ENCODE results near the gene CCDC112. TPM values are rescaled to one million over a fixed set of nuclear protein-coding genes. Genes with fewer than 3 reads are reported as not detected.
"Not testable (repeated sequence)": the region's sequence is repeated elsewhere in the genome, so short reads cannot be mapped to it uniquely, and the experiment has no call there.

CCDC112 gene
- total RNA-seq, 1 experiment from 2014 or later: 13.0 TPM

DNA sequence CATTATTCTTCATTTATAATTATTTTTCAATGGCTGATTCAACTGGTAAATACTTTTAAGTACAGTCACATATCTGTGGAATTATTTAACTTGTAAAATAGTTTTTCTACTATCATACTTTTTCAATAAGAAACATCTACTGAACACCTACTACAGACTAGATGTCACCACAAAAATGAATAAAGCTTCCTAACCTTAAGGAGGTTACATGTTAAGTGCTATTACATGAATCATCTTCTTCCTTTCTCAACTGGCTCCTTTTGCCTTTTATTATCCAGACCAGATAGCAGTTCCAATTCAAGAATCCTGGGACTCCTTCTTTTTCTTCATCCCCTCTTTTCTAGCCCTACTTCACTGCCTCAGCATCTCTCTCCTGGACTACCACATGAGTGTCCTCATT is 38.5 kb downstream of the CCDC112 start:
- H2BK120ac ChIP-seq (ENCODE audit: low read depth, low read length, poor library complexity, severe bottlenecking): no peak overlapping the region
- no peaks in the 10 kb centered on the region for H3K9me3 Mint-ChIP-seq
- no peak overlapping the region for H3K27ac ChIP-seq (ENCODE audit: insufficient read length, low read depth, low read length)
- no peak overlapping the region for H3K56ac ChIP-seq (ENCODE audit: insufficient read length, low read depth, low read length)
- no peak overlapping the region for H3K23ac ChIP-seq (ENCODE audit: insufficient read length, low read depth, low read length)
- no peaks in the 10 kb centered on the region for H3K27me3 ChIP-seq (ENCODE audit: insufficient read depth, low read length)
- no peak overlapping the region for H2AFZ ChIP-seq (ENCODE audit: low read length)
- no peak overlapping the region for H4K8ac ChIP-seq (replicated peaks; ENCODE audit: insufficient read length, low read depth, low read length)
- no peak overlapping the region for H3K18ac ChIP-seq (ENCODE audit: insufficient read length, low read depth, low read length)
- no peaks in the 10 kb centered on the region for H4K20me1 ChIP-seq (ENCODE audit: control insufficient read depth, insufficient read depth, insufficient read length)
- H3K4me3 Mint-ChIP-seq: no peak overlapping the region
- H3K4me1 Mint-ChIP-seq: peaks cover 11 to 15% of the 10 kb centered on the region in 2 experiments
- no peaks in the 10 kb centered on the region for H3K9me3 ChIP-seq (ENCODE audit: control insufficient read depth, low read depth, low read length)
- H2BK12ac ChIP-seq (ENCODE audit: insufficient read length, low read depth, low read length): no peak overlapping the region
- H3K14ac ChIP-seq (ENCODE audit: insufficient read depth, low read length): no peak overlapping the region
- H3K27ac Mint-ChIP-seq: no peak overlapping the region
- H4K91ac ChIP-seq (ENCODE audit: insufficient read length, low read depth, low read length): no peak overlapping the region
- no peaks in the 10 kb centered on the region for H3K36me3 Mint-ChIP-seq (ENCODE audit: insufficient read depth in 1 of 3, low read depth in 3 of 3)
- H3K9ac ChIP-seq (ENCODE audit: extremely low read depth, insufficient read length, low read length): no peak overlapping the region
- no peak overlapping the region for H2BK5ac ChIP-seq (ENCODE audit: insufficient read length, low read length)
- no peaks in the 10 kb centered on the region; the same call in 1 of the 2 replicates for H3K27me3 Mint-ChIP-seq (ENCODE audit: low read depth)
- H3K4me2 ChIP-seq (ENCODE audit: insufficient read depth, insufficient read length, low read length): no peak overlapping the region
- H3K79me2 ChIP-seq (ENCODE audit: insufficient read depth, low read length): peaks cover 14% of the 10 kb centered on the region; the same call in 1 of the 2 replicates
- H3K4me1 ChIP-seq (ENCODE audit: insufficient read depth, low read length): no peaks in the 10 kb centered on the region
- H2BK20ac ChIP-seq (ENCODE audit: low read depth, low read length, poor library complexity, severe bottlenecking): no peak overlapping the region
- no peak for TF ChIP-seq CTCF (conservative IDR thresholded peaks at IDR 0.05)
- no peak overlapping the region for H3T11ph ChIP-seq (ENCODE audit: low read length)
- H2BK15ac ChIP-seq (ENCODE audit: low read depth, low read length): no peak overlapping the region
- no peaks in the 10 kb centered on the region for H3K79me1 ChIP-seq (ENCODE audit: insufficient read depth, low read depth, low read length, poor library complexity, severe bottlenecking)
- H4K5ac ChIP-seq (ENCODE audit: insufficient read length, low read depth, low read length): no peak overlapping the region
- no peak for DNase-seq
- no peak overlapping the region for H2AK5ac ChIP-seq (ENCODE audit: insufficient read length, low read length)
- H3K4ac ChIP-seq (ENCODE audit: low read depth, low read length): no peak overlapping the region
- H3K23me2 ChIP-seq (ENCODE audit: insufficient read length, low read depth, low read length, poor library complexity, severe bottlenecking): peaks cover 6% of the 10 kb centered on the region

DNA sequence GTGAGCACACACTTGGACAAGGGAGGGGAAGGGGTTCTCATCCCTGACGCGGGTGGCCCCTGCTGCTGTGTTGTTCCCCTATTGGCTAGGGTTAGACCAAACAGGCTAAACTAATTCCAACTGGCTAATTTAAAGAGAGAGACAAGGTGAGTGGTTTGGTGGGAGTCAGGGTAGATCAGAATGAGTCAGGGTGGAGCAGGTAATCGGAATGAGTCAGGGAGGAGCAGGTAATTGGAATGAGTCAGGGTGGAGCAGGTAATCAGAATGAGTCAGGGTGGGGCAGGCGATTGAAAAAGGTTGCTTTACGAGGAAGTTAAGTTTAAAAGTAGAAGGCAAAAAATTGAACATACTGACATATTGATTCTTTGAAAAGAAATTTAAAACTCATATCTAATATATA is 47.1 kb downstream of the CCDC112 start:
- not testable (repeated sequence) for H3K23ac ChIP-seq (ENCODE audit: insufficient read length, low read depth, low read length); H4K8ac ChIP-seq (replicated peaks; ENCODE audit: insufficient read length, low read depth, low read length); H2BK120ac ChIP-seq (ENCODE audit: low read depth, low read length, poor library complexity, severe bottlenecking); H3K9ac ChIP-seq (ENCODE audit: extremely low read depth, insufficient read length, low read length); H2BK15ac ChIP-seq (ENCODE audit: low read depth, low read length); H3K9me3 ChIP-seq (ENCODE audit: control insufficient read depth, low read depth, low read length); H3K9me3 Mint-ChIP-seq; H3K4me1 ChIP-seq (ENCODE audit: insufficient read depth, low read length); H2BK12ac ChIP-seq (ENCODE audit: insufficient read length, low read depth, low read length); H3T11ph ChIP-seq (ENCODE audit: low read length); DNase-seq; H3K79me1 ChIP-seq (ENCODE audit: insufficient read depth, low read depth, low read length, poor library complexity, severe bottlenecking); H3K56ac ChIP-seq (ENCODE audit: insufficient read length, low read depth, low read length); H3K18ac ChIP-seq (ENCODE audit: insufficient read length, low read depth, low read length); H3K4me2 ChIP-seq (ENCODE audit: insufficient read depth, insufficient read length, low read length); H3K4ac ChIP-seq (ENCODE audit: low read depth, low read length); H3K79me2 ChIP-seq (ENCODE audit: insufficient read depth, low read length); H3K36me3 Mint-ChIP-seq (ENCODE audit: insufficient read depth in 1 of 3, low read depth in 3 of 3); H2BK20ac ChIP-seq (ENCODE audit: low read depth, low read length, poor library complexity, severe bottlenecking); H3K27me3 Mint-ChIP-seq (ENCODE audit: low read depth); H2AK5ac ChIP-seq (ENCODE audit: insufficient read length, low read length); H2AFZ ChIP-seq (ENCODE audit: low read length); H2BK5ac ChIP-seq (ENCODE audit: insufficient read length, low read length); H3K14ac ChIP-seq (ENCODE audit: insufficient read depth, low read length); H3K27me3 ChIP-seq (ENCODE audit: insufficient read depth, low read length); H4K91ac ChIP-seq (ENCODE audit: insufficient read length, low read depth, low read length); H3K4me1 Mint-ChIP-seq; H4K5ac ChIP-seq (ENCODE audit: insufficient read length, low read depth, low read length); H3K27ac ChIP-seq (ENCODE audit: insufficient read length, low read depth, low read length); H4K20me1 ChIP-seq (ENCODE audit: control insufficient read depth, insufficient read depth, insufficient read length); H3K4me3 Mint-ChIP-seq; H3K23me2 ChIP-seq (ENCODE audit: insufficient read length, low read depth, low read length, poor library complexity, severe bottlenecking)
- WGBS (ENCODE audit: extremely low coverage, insufficient read length, low lambda C conversion rate): no CpG with 5 or more reads among the region's 5 CpGs
- H3K27ac Mint-ChIP-seq: peak overlapping the region in 1 of 3 experiments; percentile 81; a peak in 2 of 7 replicates

Data from H9 (cell line).